ENCODE data around the gene MBD5. TPM values are rescaled to one million over a fixed set of nuclear protein-coding genes. Genes with fewer than 3 reads are reported as not detected.

Gene MBD5
- polyA plus RNA-seq, 1 of the 3 experiments (the other 2 are of a cell fraction): 7.4 TPM

- Histone ChIP-seq H3K9ac (no peak overlapping the region), H3K27me3 (ENCODE audit: insufficient read depth) (no peaks in the 10 kb centered on the region), H2AFZ (ENCODE audit: low read depth) (no peak overlapping the region), H3K9me2 (no peaks in the 10 kb centered on the region), H3K27ac (ENCODE audit: low read depth in 2 of 2, low read length in 1 of 2) (no peak overlapping the region), H4K20me1 (ENCODE audit: insufficient read depth) (no peaks in the 10 kb centered on the region), H3K79me2 (ENCODE audit: insufficient read depth) (peaks cover 4% of the 10 kb centered on the region; the same call in 1 of the 2 replicates), H3K4me2 (no peak overlapping the region), H3K36me3 (replicated peaks in 1 of 2; ENCODE audit: control insufficient read depth in 1 of 2, insufficient read depth in 2 of 2, low read length in 1 of 2) (peaks cover 0 to 3% of the 10 kb centered on the region in 2 experiments), H3F3A (replicated peaks; ENCODE audit: insufficient read depth) (no peaks in the 10 kb centered on the region), H3K4me3 (ENCODE audit: low read depth in 2 of 2, low read length in 1 of 2) (no peak overlapping the region), H3K4me1 (ENCODE audit: control insufficient read depth in 1 of 2, insufficient read depth in 2 of 2, low read depth in 1 of 2, low read length in 1 of 2) (no peaks in the 10 kb centered on the region; a peak in 1 of 4 replicates), H3K9me3 (no peaks in the 10 kb centered on the region)
- ChIA-PET POLR2A (no interaction called here), CTCF (interaction anchor here (1.2 kb wide), 1 partner anchor 34 kb away, joined by 4 read pairs; no protein-coding TSS in a partner anchor)
- 100% methylated on average over 1 of the region's 1 CpG for WGBS (ENCODE audit: low lambda C conversion rate)
- TF ChIP-seq NRF1 (IDR thresholded peaks at IDR 0.05; ENCODE audit: low read depth, low read length) (no peak), FOSL2 (IDR thresholded peaks at IDR 0.05; ENCODE audit: borderline replicate concordance, low read depth) (no peak), RAD21 (IDR thresholded peaks at IDR 0.05; ENCODE audit: low read length) (no peak), SMC3 (IDR thresholded peaks at IDR 0.05; ENCODE audit: low read depth, low read length) (no peak)
- TF ChIP-seq, protein P1, sequence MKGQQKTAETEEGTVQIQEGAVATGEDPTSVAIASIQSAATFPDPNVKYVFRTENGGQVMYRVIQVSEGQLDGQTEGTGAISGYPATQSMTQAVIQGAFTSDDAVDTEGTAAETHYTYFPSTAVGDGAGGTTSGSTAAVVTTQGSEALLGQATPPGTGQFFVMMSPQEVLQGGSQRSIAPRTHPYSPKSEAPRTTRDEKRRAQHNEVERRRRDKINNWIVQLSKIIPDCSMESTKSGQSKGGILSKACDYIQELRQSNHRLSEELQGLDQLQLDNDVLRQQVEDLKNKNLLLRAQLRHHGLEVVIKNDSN (IDR thresholded peaks at IDR 0.05; ENCODE audit: borderline replicate concordance, low read depth): no peak
- DNase-seq: no peak
Measured at GRCh38 chr2:148046802-148047201, 25.9 kb downstream of the MBD5 start.

DNA sequence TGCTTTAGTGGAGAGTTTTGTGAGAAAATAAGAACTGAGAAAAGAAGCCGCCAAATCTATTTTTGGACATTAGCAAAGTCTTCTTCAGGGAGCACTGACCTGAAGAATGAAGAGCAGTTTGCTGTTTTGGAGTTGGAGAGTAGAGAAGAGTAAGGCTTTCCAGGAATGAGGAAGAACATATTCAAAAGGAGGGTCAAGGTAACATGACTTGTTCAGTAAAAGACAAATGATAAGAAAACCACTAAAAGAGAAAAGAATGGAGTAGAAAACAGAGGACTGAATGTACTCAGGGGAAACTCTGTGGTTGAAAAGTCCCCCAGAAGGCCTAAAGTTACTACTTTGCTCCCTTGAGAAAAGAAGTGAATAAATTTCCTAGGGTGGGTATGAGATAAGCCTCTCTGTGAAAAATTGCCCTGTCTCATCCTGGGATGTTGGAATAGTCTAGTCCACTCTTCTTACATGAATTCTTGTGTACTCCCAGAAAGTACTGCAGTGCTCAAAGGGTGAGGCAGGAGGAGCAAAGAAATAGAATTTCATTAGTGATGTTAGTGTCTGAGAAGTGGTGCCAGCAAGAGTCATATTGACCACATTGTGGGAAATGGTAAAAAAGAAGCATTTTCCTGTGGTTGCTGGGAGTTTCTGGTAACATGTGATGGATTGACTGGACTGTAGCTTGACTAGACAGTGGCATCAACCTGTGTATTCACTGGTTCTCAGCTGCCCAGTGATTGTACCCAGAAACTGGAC, 27.8 kb downstream of the MBD5 start:
- WGBS (ENCODE audit: low lambda C conversion rate): 97% methylated on average over 1 of the region's 1 CpG
- H3K9me2 ChIP-seq: no peaks in the 10 kb centered on the region
- no peak for TF ChIP-seq MEF2A (IDR thresholded peaks at IDR 0.05; ENCODE audit: borderline replicate concordance, low read depth)
- DNase-seq: no peak
- H3K36me3 ChIP-seq (replicated peaks in 1 of 2; ENCODE audit: control insufficient read depth in 1 of 2, insufficient read depth in 2 of 2, low read length in 1 of 2): peaks cover 0 to 11% of the 10 kb centered on the region in 2 experiments
- H4K20me1 ChIP-seq (ENCODE audit: insufficient read depth): no peaks in the 10 kb centered on the region
- H3K27ac ChIP-seq (ENCODE audit: low read depth in 2 of 2, low read length in 1 of 2): no peak overlapping the region
- H3K4me2 ChIP-seq: no peak overlapping the region
- POLR2A ChIA-PET: no interaction called here
- no peaks in the 10 kb centered on the region for H3K9me3 ChIP-seq
- H2AFZ ChIP-seq (ENCODE audit: low read depth): no peak overlapping the region
- H3K9ac ChIP-seq: no peak overlapping the region
- H3K27me3 ChIP-seq (ENCODE audit: insufficient read depth): no peaks in the 10 kb centered on the region
- peaks cover 14% of the 10 kb centered on the region for H3K79me2 ChIP-seq (ENCODE audit: insufficient read depth)
- no peaks in the 10 kb centered on the region; a peak in 1 of 4 replicates for H3K4me1 ChIP-seq (ENCODE audit: control insufficient read depth in 1 of 2, insufficient read depth in 2 of 2, low read depth in 1 of 2, low read length in 1 of 2)
- no peaks in the 10 kb centered on the region for H3F3A ChIP-seq (replicated peaks; ENCODE audit: insufficient read depth)
- H3K4me3 ChIP-seq (ENCODE audit: low read depth in 2 of 2, low read length in 1 of 2): no peak overlapping the region
- CTCF ChIA-PET: no interaction called here

DNA sequence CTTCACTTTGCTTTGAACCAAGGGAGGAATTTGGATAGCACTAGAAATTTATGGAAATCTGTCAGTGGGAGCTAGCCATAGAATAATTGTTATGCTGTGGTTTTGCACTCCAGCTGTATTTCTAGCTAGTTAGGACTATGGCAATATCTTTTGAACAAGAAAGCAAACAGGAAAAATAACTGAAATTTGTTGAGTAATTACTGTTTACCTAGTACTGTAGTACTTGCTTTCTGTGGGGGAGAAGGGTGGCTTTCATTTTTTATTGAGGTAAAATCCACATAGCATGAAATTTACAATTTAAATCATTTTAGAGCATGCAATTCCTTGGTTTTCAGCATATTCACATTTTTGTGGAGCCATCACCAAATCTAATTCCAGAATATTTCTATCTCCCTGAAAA, 28.4 kb downstream of the MBD5 start:
- Histone ChIP-seq H4K20me1 (ENCODE audit: insufficient read depth) (no peaks in the 10 kb centered on the region), H2AFZ (ENCODE audit: low read depth) (no peak overlapping the region), H3K4me3 (ENCODE audit: low read depth in 2 of 2, low read length in 1 of 2) (no peak overlapping the region), H3K79me2 (ENCODE audit: insufficient read depth) (peaks cover 14% of the 10 kb centered on the region), H3K4me2 (no peak overlapping the region), H3K9me3 (no peaks in the 10 kb centered on the region), H3K27ac (ENCODE audit: low read depth in 2 of 2, low read length in 1 of 2) (no peak overlapping the region), H3F3A (replicated peaks; ENCODE audit: insufficient read depth) (no peaks in the 10 kb centered on the region), H3K9me2 (no peaks in the 10 kb centered on the region), H3K9ac (no peak overlapping the region), H3K36me3 (replicated peaks in 1 of 2; ENCODE audit: control insufficient read depth in 1 of 2, insufficient read depth in 2 of 2, low read length in 1 of 2) (peaks cover 0 to 15% of the 10 kb centered on the region in 2 experiments), H3K27me3 (ENCODE audit: insufficient read depth) (no peaks in the 10 kb centered on the region), H3K4me1 (ENCODE audit: control insufficient read depth in 1 of 2, insufficient read depth in 2 of 2, low read depth in 1 of 2, low read length in 1 of 2) (no peaks in the 10 kb centered on the region; a peak in 1 of 4 replicates)
- CTCF ChIA-PET: no interaction called here
- POLR2A ChIA-PET: no interaction called here
- DNase-seq: no peak
- TF ChIP-seq, protein P2, sequence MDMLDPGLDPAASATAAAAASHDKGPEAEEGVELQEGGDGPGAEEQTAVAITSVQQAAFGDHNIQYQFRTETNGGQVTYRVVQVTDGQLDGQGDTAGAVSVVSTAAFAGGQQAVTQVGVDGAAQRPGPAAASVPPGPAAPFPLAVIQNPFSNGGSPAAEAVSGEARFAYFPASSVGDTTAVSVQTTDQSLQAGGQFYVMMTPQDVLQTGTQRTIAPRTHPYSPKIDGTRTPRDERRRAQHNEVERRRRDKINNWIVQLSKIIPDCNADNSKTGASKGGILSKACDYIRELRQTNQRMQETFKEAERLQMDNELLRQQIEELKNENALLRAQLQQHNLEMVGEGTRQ (IDR thresholded peaks at IDR 0.05; ENCODE audit: borderline replicate concordance, low read depth, low read length): no peak
- TF ChIP-seq, protein P3, sequence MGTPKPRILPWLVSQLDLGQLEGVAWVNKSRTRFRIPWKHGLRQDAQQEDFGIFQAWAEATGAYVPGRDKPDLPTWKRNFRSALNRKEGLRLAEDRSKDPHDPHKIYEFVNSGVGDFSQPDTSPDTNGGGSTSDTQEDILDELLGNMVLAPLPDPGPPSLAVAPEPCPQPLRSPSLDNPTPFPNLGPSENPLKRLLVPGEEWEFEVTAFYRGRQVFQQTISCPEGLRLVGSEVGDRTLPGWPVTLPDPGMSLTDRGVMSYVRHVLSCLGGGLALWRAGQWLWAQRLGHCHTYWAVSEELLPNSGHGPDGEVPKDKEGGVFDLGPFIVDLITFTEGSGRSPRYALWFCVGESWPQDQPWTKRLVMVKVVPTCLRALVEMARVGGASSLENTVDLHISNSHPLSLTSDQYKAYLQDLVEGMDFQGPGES (IDR thresholded peaks at IDR 0.05; ENCODE audit: low read depth, low read length): no peak
- TF ChIP-seq FOXM1 (IDR thresholded peaks at IDR 0.05; ENCODE audit: low read depth): no peak
- TF ChIP-seq, protein P4, sequence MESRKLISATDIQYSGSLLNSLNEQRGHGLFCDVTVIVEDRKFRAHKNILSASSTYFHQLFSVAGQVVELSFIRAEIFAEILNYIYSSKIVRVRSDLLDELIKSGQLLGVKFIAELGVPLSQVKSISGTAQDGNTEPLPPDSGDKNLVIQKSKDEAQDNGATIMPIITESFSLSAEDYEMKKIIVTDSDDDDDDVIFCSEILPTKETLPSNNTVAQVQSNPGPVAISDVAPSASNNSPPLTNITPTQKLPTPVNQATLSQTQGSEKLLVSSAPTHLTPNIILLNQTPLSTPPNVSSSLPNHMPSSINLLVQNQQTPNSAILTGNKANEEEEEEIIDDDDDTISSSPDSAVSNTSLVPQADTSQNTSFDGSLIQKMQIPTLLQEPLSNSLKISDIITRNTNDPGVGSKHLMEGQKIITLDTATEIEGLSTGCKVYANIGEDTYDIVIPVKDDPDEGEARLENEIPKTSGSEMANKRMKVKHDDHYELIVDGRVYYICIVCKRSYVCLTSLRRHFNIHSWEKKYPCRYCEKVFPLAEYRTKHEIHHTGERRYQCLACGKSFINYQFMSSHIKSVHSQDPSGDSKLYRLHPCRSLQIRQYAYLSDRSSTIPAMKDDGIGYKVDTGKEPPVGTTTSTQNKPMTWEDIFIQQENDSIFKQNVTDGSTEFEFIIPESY (IDR thresholded peaks at IDR 0.05; ENCODE audit: borderline replicate concordance, low read depth): no peak
- no peak for TF ChIP-seq EZH2phosphoT487 (IDR thresholded peaks at IDR 0.05; ENCODE audit: borderline replicate concordance, low read depth)
- TF ChIP-seq FOSL2 (IDR thresholded peaks at IDR 0.05; ENCODE audit: borderline replicate concordance, low read depth): no peak
- TF ChIP-seq MAX (IDR thresholded peaks at IDR 0.05; ENCODE audit: low read depth): no peak
- no peak for TF ChIP-seq EP300 (IDR thresholded peaks at IDR 0.05; ENCODE audit: borderline replicate concordance in 1 of 2, low read depth in 1 of 2, low read length in 1 of 2)

All from SK-N-SH (cell line).